Measurements from ENCODE around the gene RNF167.

RNF167 gene

GRCh38 chr17:4967539-4968485 lies 27.7 kb downstream of the RNF167 start, which contains the start of gene SPAG7 (continued):
- TF ChIP-seq ZIC2 (tag by site-specific recombination; IDR thresholded peaks at IDR 0.05), result peak; percentile 92
- peak; percentile 8; the same call in 1 of the 2 replicates for TF ChIP-seq ZNF580 (tag by site-specific recombination; IDR thresholded peaks at IDR 0.05)
- TF ChIP-seq KLF17 (tag by site-specific recombination; IDR thresholded peaks at IDR 0.05), result peak; percentile 80
- TF ChIP-seq ZNF658 (tag by site-specific recombination; IDR thresholded peaks at IDR 0.05), result no peak
- no peak for TF ChIP-seq ZNF132 (tag by site-specific recombination; IDR thresholded peaks at IDR 0.05; ENCODE audit: borderline replicate concordance)
- TF ChIP-seq ZNF426 (tag by site-specific recombination; IDR thresholded peaks at IDR 0.05), result no peak
- no peak for TF ChIP-seq ZBTB49 (tag by site-specific recombination; IDR thresholded peaks at IDR 0.05; ENCODE audit: low read depth)
- TF ChIP-seq ZNF521 (tag by site-specific recombination; IDR thresholded peaks at IDR 0.05), result no peak
- no peak for TF ChIP-seq ZNF791 (tag by site-specific recombination; IDR thresholded peaks at IDR 0.05)
- TF ChIP-seq AEBP2 (tag by site-specific recombination; IDR thresholded peaks at IDR 0.05; ENCODE audit: borderline replicate concordance), result no peak
- TF ChIP-seq ZNF645 (tag by site-specific recombination; IDR thresholded peaks at IDR 0.05), result no peak
- TF ChIP-seq ZNF76 (tag by site-specific recombination; IDR thresholded peaks at IDR 0.05; ENCODE audit: borderline replicate concordance, low read depth), result peak; percentile 81; the same call in 1 of the 2 replicates
- TF ChIP-seq ZNF394 (tag by site-specific recombination; IDR thresholded peaks at IDR 0.05; ENCODE audit: borderline replicate concordance), result peak; percentile 34; the same call in 1 of the 2 replicates
- no peak for TF ChIP-seq ZNF140 (tag by site-specific recombination; IDR thresholded peaks at IDR 0.05)
- peak; percentile 74 for TF ChIP-seq GLIS1 (tag by site-specific recombination; IDR thresholded peaks at IDR 0.05)
- TF ChIP-seq ZBTB21 (tag by site-specific recombination; IDR thresholded peaks at IDR 0.05), result no peak
- TF ChIP-seq ZBTB44 (tag by site-specific recombination; IDR thresholded peaks at IDR 0.05), result peak; percentile 93
- no peak for TF ChIP-seq MEIS1 (CRISPR knock-in tag; IDR thresholded peaks at IDR 0.05; ENCODE audit: borderline replicate concordance)
- 0 out of 2 replicates have a peak, but pooled peaks have one; percentile 54 for TF ChIP-seq ZNF777 (tag by site-specific recombination; IDR thresholded peaks at IDR 0.05; ENCODE audit: borderline replicate concordance)
- no peak for TF ChIP-seq ZNF280D (tag by site-specific recombination; IDR thresholded peaks at IDR 0.05)
- no peak for TF ChIP-seq ZNF302 (tag by site-specific recombination; IDR thresholded peaks at IDR 0.05; ENCODE audit: low read depth)
- no peak for TF ChIP-seq ZNF549 (tag by site-specific recombination; IDR thresholded peaks at IDR 0.05)
- TF ChIP-seq ZSCAN4 (tag by site-specific recombination; IDR thresholded peaks at IDR 0.05), result no peak
- peak; percentile 64 for TF ChIP-seq SP7 (tag by site-specific recombination; IDR thresholded peaks at IDR 0.05)
- no peak for TF ChIP-seq ZNF555 (tag by site-specific recombination; conservative IDR thresholded peaks at IDR 0.05)

Data from HEK293 (cell line).